Skeletal muscle tissue (tissue), 5 donors: Measurements from ENCODE around the gene SMG6. TPM values are rescaled to one million over a fixed set of nuclear protein-coding genes. Genes with fewer than 3 reads are reported as not detected.
"Not testable (repeated sequence)": the region's sequence is repeated elsewhere in the genome, so short reads cannot be mapped to it uniquely, and the experiment has no call there.

ENCODE experiments used
- H3K27ac ChIP-seq: one replicate; pipeline ENCODE4 v1.7.0; 2013; ENCODE audit warnings: mild to moderate bottlenecking, low read depth, low read length, inconsistent platforms
- H3K27me3 ChIP-seq, 3 donors: one replicate each; pipeline ENCODE4 v1.7.0; 2013; ENCODE audit warnings: low read length in 3 of 3; ENCODE audit not compliant: control insufficient read depth in 3 of 3, insufficient read depth in 3 of 3
- H3K36me3 ChIP-seq, 3 donors: one replicate each; pipeline ENCODE4 v1.7.0; 2013; ENCODE audit warnings: low read length in 3 of 3; ENCODE audit not compliant: control insufficient read depth in 3 of 3, insufficient read depth in 3 of 3
- H3K4me1 ChIP-seq, 3 donors: one replicate each; pipeline ENCODE4 v1.7.0; 2013; ENCODE audit warnings: low read length in 3 of 3, mild to moderate bottlenecking in 3 of 3; ENCODE audit not compliant: control insufficient read depth in 3 of 3, insufficient read depth in 3 of 3
- H3K4me3 ChIP-seq, 3 donors: one replicate each; pipeline ENCODE4 v1.7.0; 2013; ENCODE audit warnings: low read length in 3 of 3
- H3K9ac ChIP-seq, 3 donors: one replicate each; pipeline ENCODE4 v1.7.0; 2013; ENCODE audit warnings: low read length in 3 of 3, mild to moderate bottlenecking in 3 of 3, moderate library complexity in 2 of 3, low read depth in 1 of 3
- H3K9me3 ChIP-seq, 3 donors: one replicate each; pipeline ENCODE4 v1.7.0; 2013; ENCODE audit warnings: low read length in 3 of 3; ENCODE audit not compliant: control insufficient read depth in 3 of 3
- small RNA-seq: library from RNA; depleted of rRNA; stranded (forward); fragments of <200 nt; gene quantifications from one replicate; pipeline ENCODE3, GENCODE V24; 2014
- total RNA-seq: library from RNA; depleted of rRNA; stranded (reverse); fragments of >200 nt; gene quantifications from one replicate; pipeline ENCODE4 v1.2.3, GENCODE V29; 2014
- donor health status: Osteomylitis.

The SMG6 gene
- total RNA-seq, 1 donor from 2014 or later: 13.6 TPM

- peaks cover 23 to 52% (median 25%) of the 10 kb centered on the region in 3 donors for H3K4me1 ChIP-seq
- H3K4me3 ChIP-seq: no peak overlapping the region
- peaks cover 0 to 8% (median 5%) of the 10 kb centered on the region in 3 donors for H3K27me3 ChIP-seq
- H3K36me3 ChIP-seq: no peaks in the 10 kb centered on the region
- H3K9ac ChIP-seq: no peak overlapping the region
- no peaks in the 10 kb centered on the region for H3K9me3 ChIP-seq
- no peak overlapping the region for H3K27ac ChIP-seq
These were observed 288.3 kb downstream of the SMG6 start for GRCh38 chr17:2015314-2015713.

DNA sequence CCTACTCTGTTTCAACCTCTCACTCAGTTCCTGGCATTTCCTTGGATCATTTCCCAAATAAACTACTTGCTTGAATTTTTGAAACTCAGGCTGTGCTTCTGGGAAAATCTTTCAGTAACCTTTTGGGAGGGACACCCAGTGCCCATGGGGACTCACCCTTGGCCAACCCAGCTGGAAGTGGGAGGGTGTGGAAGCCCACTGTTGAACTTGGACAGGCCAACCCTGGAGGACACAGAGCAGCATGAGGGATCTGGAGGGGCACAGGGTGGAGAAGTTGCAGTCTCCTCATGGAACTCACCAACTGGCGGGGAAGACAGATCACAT, 289.6 kb downstream of the SMG6 start:
- peaks cover 0 to 5% (median 5%) of the 10 kb centered on the region in 3 donors for H3K27me3 ChIP-seq
- H3K4me3 ChIP-seq: no peak overlapping the region
- H3K4me1 ChIP-seq: peaks cover 23 to 44% (median 25%) of the 10 kb centered on the region in 3 donors
- no peaks in the 10 kb centered on the region for H3K9me3 ChIP-seq
- no peak overlapping the region for H3K9ac ChIP-seq
- H3K36me3 ChIP-seq: no peaks in the 10 kb centered on the region
- no peak overlapping the region for H3K27ac ChIP-seq

DNA sequence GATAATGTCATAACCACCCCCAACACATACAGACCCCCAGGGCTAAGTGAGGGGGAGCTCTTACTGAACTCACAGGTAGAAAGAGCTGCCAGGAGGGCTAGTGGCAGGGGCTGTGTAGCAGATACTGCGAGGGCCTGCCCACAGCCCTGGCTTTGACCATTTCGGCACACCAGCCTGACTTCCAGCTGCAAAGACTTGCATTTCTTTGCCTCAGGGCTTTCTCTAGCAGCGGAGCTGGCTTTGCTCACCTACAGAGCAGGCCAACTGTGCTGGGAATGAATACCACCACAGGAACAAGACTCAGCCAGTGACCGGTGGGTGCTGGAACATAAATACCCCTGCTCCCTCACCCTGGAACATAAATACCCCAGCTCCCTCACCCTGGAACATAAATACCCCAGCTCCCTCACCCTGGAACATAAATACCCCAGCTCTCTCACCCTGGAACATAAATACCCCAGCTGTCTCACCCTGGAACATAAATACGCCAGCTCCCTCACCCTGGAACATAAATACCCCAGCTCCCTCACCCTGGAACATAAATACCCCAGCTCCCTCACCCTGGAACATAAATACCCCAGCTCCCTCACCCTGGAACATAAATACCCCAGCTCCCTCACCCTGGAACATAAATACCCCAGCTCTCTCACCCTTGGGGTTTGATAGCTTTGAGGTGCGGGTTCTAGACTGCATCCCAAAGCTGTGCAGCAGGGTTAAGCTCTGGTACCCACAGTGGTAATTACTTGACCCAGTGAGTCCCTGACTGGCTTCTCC, 290.2 kb downstream of the SMG6 start:
- peaks cover 23 to 41% (median 25%) of the 10 kb centered on the region in 3 donors for H3K4me1 ChIP-seq
- not testable (repeated sequence) for H3K9me3 ChIP-seq, H3K27ac ChIP-seq, H3K27me3 ChIP-seq, H3K36me3 ChIP-seq, H3K4me3 ChIP-seq, H3K9ac ChIP-seq

GRCh38 chr17:2012499-2012898, 291.1 kb downstream of the SMG6 start:
- Histone ChIP-seq H3K27me3 (no peaks in the 10 kb centered on the region), H3K4me3 (peak overlapping the region in 2 of 3 donors; percentile 17 to 42), H3K4me1 (peaks cover 17 to 33% (median 20%) of the 10 kb centered on the region in 3 donors), H3K9me3 (no peaks in the 10 kb centered on the region), H3K9ac (no peak overlapping the region), H3K36me3 (no peaks in the 10 kb centered on the region), H3K27ac (peak overlapping the region; percentile 32)

DNA sequence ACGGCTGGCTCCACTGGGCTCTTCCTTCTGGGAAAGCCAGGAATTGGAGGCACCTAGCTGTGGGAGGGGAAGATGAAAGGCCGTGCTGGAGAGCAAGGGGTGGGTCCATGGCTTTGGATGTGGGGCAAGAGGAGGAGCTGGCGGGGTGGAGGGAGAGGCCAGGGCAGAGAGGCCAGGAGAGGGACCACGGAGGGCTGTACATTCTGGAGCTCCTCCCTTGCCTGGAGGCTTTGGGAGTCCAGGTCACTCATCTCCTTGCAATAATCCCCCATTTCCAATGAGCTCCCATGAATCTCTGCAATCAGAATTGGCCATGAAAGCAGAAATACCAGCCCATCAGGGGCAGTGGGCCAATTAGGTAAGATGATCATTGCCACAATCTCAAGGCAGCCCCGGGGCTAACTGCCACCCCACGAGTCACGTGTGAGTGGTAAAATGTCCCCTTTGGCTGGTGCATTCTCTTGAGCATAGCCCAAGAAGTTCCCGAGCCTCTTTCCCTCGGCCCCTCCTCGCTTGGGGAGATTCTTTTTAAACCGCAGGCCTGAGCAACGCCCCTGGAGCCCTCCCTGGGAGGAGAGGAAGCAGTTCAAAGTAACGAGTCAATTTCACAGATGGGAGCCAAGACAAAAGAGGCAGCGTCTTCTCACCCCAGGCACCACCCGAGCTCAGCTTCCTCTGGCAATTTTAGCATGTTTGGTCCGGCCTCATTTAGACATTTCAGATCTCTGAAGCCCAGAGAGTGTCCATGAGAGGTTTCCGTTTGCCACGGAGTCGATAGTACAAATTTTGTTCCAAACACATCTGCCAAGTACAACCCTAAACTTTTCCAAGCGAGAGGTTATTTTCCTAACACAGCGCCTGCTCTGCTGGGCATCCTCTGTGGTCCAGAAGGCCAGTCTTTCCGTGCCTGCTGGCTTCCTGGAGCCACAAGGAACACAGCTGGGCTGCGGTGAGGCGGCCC, 291.9 kb downstream of the SMG6 start:
- Histone ChIP-seq H3K9me3 (no peaks in the 10 kb centered on the region), H3K36me3 (no peaks in the 10 kb centered on the region), H3K9ac (peak overlapping the region; percentile 35 to 66 (median 65)), H3K4me1 (peaks cover 13 to 29% (median 14%) of the 10 kb centered on the region in 3 donors), H3K4me3 (peak overlapping the region; percentile 17 to 56 (median 42)), H3K27me3 (no peaks in the 10 kb centered on the region), H3K27ac (peak overlapping the region; percentile 32)

Small RNA genes lying within 50 kb of the gene (small RNA-seq; reads per million reads assigned to genes)
- gene AC090617.6 (not detected), gene AC090617.7 (not detected), gene AC090617.8 (not detected), gene AC090617.9 (not detected), gene MIR132 (10.8 reads per million, percentile 92 among the genes with 10 or more reads in this experiment), gene MIR212 (5.1 reads per million, percentile 90 among the genes with 10 or more reads in this experiment), gene OVCA2 (not detected), gene RN7SL624P (not detected), gene SNORD91A (548 reads per million, percentile 98 among the genes with 10 or more reads in this experiment), gene SNORD91B (75.1 reads per million, percentile 96 among the genes with 10 or more reads in this experiment)

Other genes starting within 250 kb of the SMG6 start
- 23.5 TPM for gene HIC1, start 248.7 kb downstream of the SMG6 start, total RNA-seq
- gene SRR, start 165 bp upstream of the SMG6 start, total RNA-seq: 17.2 TPM
- gene TSR1, start 32.7 kb upstream of the SMG6 start, total RNA-seq: 26.1 TPM
- 19.8 TPM for gene SGSM2, start 33.7 kb upstream of the SMG6 start, total RNA-seq
- 5.2 TPM for gene MNT, start 97.3 kb upstream of the SMG6 start, total RNA-seq
- gene METTL16, start 208.1 kb upstream of the SMG6 start, total RNA-seq: 13.6 TPM